Smooth muscle cell (in vitro differentiated cells): ENCODE data around the gene BRD3. TPM values are rescaled to one million over a fixed set of nuclear protein-coding genes. Genes with fewer than 3 reads are reported as not detected.
"Not testable (repeated sequence)": the region's sequence is repeated elsewhere in the genome, so short reads cannot be mapped to it uniquely, and the experiment has no call there.

Source experiments
- DNase-seq: peaks from one replicate; lab custom pipeline; 2025; ENCODE audit not compliant: unreplicated experiment; lab: John Stamatoyannopoulos, UW
- H2AFZ ChIP-seq: fragments of 200-600 bp; sonication (generic); 2 replicates; pipeline ENCODE4 v1.6.0; 2016; ENCODE audit warnings: antibody characterized with exemption, low read depth, mild to moderate bottlenecking
- H3F3A ChIP-seq: fragments of 200-600 bp; sonication (generic); 2 replicates; pipeline ENCODE4 v1.6.0; 2017; ENCODE audit warnings: antibody characterized with exemption, low read depth
- H3K27ac ChIP-seq: fragments of 200-600 bp; sonication (generic); 2 replicates; pipeline ENCODE4 v1.5.1; 2016; ENCODE audit warnings: low read depth, mild to moderate bottlenecking
- H3K27me3 ChIP-seq: fragments of 200-600 bp; sonication (generic); 2 replicates; pipeline ENCODE4 v1.6.1; 2016; ENCODE audit warnings: low read depth, mild to moderate bottlenecking
- H3K36me3 ChIP-seq: fragments of 200-600 bp; sonication (generic); 2 replicates; pipeline ENCODE4 v1.5.1; 2016; ENCODE audit warnings: low read depth
- H3K4me1 ChIP-seq: fragments of 200-600 bp; sonication (generic); 2 replicates; pipeline ENCODE4 v1.5.1; 2016; ENCODE audit warnings: low read depth
- H3K4me2 ChIP-seq: fragments of 200-600 bp; sonication (generic); 2 replicates; pipeline ENCODE4 v1.6.0; 2016; ENCODE audit warnings: mild to moderate bottlenecking
- H3K4me3 ChIP-seq: fragments of 200-600 bp; sonication (generic); 2 replicates; pipeline ENCODE4 v1.5.1; 2016; ENCODE audit warnings: mild to moderate bottlenecking
- H3K79me2 ChIP-seq: fragments of 200-600 bp; sonication (generic); 2 replicates; pipeline ENCODE4 v1.6.0; 2016; ENCODE audit warnings: low read depth, mild to moderate bottlenecking
- H3K9ac ChIP-seq: fragments of 200-600 bp; sonication (generic); 2 replicates; pipeline ENCODE4 v1.6.0; 2016; ENCODE audit warnings: low read depth
- H3K9me3 ChIP-seq: fragments of 200-600 bp; sonication (generic); replicated peaks from 2 replicates; pipeline ENCODE4 v1.5.1; 2016; ENCODE audit warnings: low read depth
- H4K20me1 ChIP-seq: fragments of 200-600 bp; sonication (generic); 2 replicates; pipeline ENCODE4 v1.6.0; 2016; ENCODE audit warnings: low read depth
- CTCF ChIP-seq: fragments of 200-600 bp; sonication (generic); IDR thresholded peaks from 2 replicates; pipeline ENCODE4 v1.5.1; 2017; ENCODE audit warnings: borderline replicate concordance, mild to moderate bottlenecking, antibody characterized with exemption; ENCODE audit not compliant: insufficient read depth, poor library complexity, severe bottlenecking
- WGBS: methylation state at CpG from one replicate; pipeline ENCODE4 v1.1.7; 2016; ENCODE audit warnings: low lambda C conversion rate; 5-methylcytosine and 5-hydroxymethylcytosine counted together
- polyA plus RNA-seq: library from polyadenylated mRNA; unstranded; fragments of >200 nt; fragmentation: Nextera tagmentation; extraction: Ambion mirVana; gene quantifications from 2 replicates; pipeline ENCODE4 v1.2.1, GENCODE V29; 2016
- total RNA-seq: library from RNA; depleted of rRNA; stranded (reverse); fragments of >200 nt; gene quantifications from 2 replicates; pipeline ENCODE4 v1.2.3, GENCODE V29; 2014

The BRD3 gene
- total and polyA plus RNA-seq, 2 experiments from 2014 or later, result 9.2 to 34.1 TPM

- no peak for DNase-seq
- Histone ChIP-seq H2AFZ (no peak overlapping the region), H3K79me2 (no peaks in the 10 kb centered on the region), H3K27me3 (peaks cover 2% of the 10 kb centered on the region), H3K36me3 (no peaks in the 10 kb centered on the region), H3K4me1 (no peaks in the 10 kb centered on the region), H3K9me3 (no peaks in the 10 kb centered on the region), H3K27ac (no peak overlapping the region), H4K20me1 (no peaks in the 10 kb centered on the region), H3K4me2 (no peak overlapping the region), H3K4me3 (no peak overlapping the region), H3K9ac (no peak overlapping the region), H3F3A (no peaks in the 10 kb centered on the region)
- no peak for TF ChIP-seq CTCF
- 88% methylated on average over 6 of the region's 6 CpGs for WGBS
These were observed 5.7 kb upstream of the BRD3 start for GRCh38 chr9:134073500-134073899.

- H3K9ac ChIP-seq, H3F3A ChIP-seq, H3K4me3 ChIP-seq, H3K9me3 ChIP-seq, H4K20me1 ChIP-seq, H3K36me3 ChIP-seq, H3K27ac ChIP-seq, H3K4me1 ChIP-seq, H3K79me2 ChIP-seq, H3K4me2 ChIP-seq, DNase-seq, H2AFZ ChIP-seq, H3K27me3 ChIP-seq: not testable (repeated sequence)
- 81% methylated on average over 7 of the region's 7 CpGs for WGBS
These were observed 4.9 kb upstream of the BRD3 start for GRCh38 chr9:134072683-134073082.

GRCh38 chr9:134071149-134071548, 3.3 kb upstream of the BRD3 start:
- Histone ChIP-seq H3F3A (peaks cover 8% of the 10 kb centered on the region), H3K36me3 (no peaks in the 10 kb centered on the region), H3K27ac (no peak overlapping the region), H3K9me3 (no peaks in the 10 kb centered on the region), H3K4me3 (no peak overlapping the region), H2AFZ (no peak overlapping the region), H3K4me2 (no peak overlapping the region), H4K20me1 (peaks cover 9% of the 10 kb centered on the region), H3K27me3 (peaks cover 2% of the 10 kb centered on the region), H3K79me2 (peaks cover 8% of the 10 kb centered on the region), H3K4me1 (no peaks in the 10 kb centered on the region), H3K9ac (no peak overlapping the region)
- WGBS, result 82% methylated on average over 12 of the region's 12 CpGs
- no peak for DNase-seq
- TF ChIP-seq CTCF, result no peak

GRCh38 chr9:134069480-134070399, 1.9 kb upstream of the BRD3 start:
- DNase-seq, result no peak
- peaks cover 23% of the 10 kb centered on the region for H4K20me1 ChIP-seq
- H3K4me1 ChIP-seq, result no peaks in the 10 kb centered on the region
- H3K9me3 ChIP-seq, result no peaks in the 10 kb centered on the region
- H3K4me2 ChIP-seq, result no peak overlapping the region
- H3K27ac ChIP-seq, result no peak overlapping the region
- H2AFZ ChIP-seq, result no peak overlapping the region
- TF ChIP-seq CTCF, result no peak
- H3K79me2 ChIP-seq, result peaks cover 23% of the 10 kb centered on the region
- WGBS, result 75% methylated on average over 12 of the region's 12 CpGs
- H3K9ac ChIP-seq, result no peak overlapping the region
- no peak overlapping the region for H3K4me3 ChIP-seq
- peaks cover 8% of the 10 kb centered on the region for H3F3A ChIP-seq
- H3K27me3 ChIP-seq, result peaks cover 2% of the 10 kb centered on the region
- no peaks in the 10 kb centered on the region for H3K36me3 ChIP-seq
